ENCODE results near the gene COX6B2.
A peak's percentile ranks its signal among the peaks of the same experiment; 100 is the strongest.

The COX6B2 gene

GRCh38 chr19:55387736-55388497, 33.4 kb upstream of the COX6B2 start:
- Mint-ChIP-seq H3K4me1 (peaks cover 71% of the 10 kb centered on the region), H3K4me3 (peak overlapping the region; percentile 97), H3K9me3 (no peaks in the 10 kb centered on the region), H3K27ac (ENCODE audit: low read depth) (no peak overlapping the region), H3K27me3 (no peaks in the 10 kb centered on the region), H3K36me3 (ENCODE audit: insufficient read depth) (peaks cover 52% of the 10 kb centered on the region)
- ATAC-seq (replicated peaks; ENCODE audit: extremely low read depth, poor library complexity, severe bottlenecking) (no peak), DNase-seq (ENCODE audit: low spot score in 2 of 2) (no peak)

GRCh38 chr19:55386493-55386971, 32.0 kb upstream of the COX6B2 start:
- Mint-ChIP-seq H3K4me3 (peak overlapping the region; percentile 97), H3K4me1 (peaks cover 85% of the 10 kb centered on the region), H3K27ac (ENCODE audit: low read depth) (peak overlapping the region; percentile 99), H3K27me3 (no peaks in the 10 kb centered on the region), H3K36me3 (ENCODE audit: insufficient read depth) (peaks cover 46% of the 10 kb centered on the region), H3K9me3 (no peaks in the 10 kb centered on the region)
- no peak for ATAC-seq (replicated peaks; ENCODE audit: extremely low read depth, poor library complexity, severe bottlenecking)
- no peak for DNase-seq (ENCODE audit: low spot score in 2 of 2)

GRCh38 chr19:55385724-55386492, 31.4 kb upstream of the COX6B2 start, which contains the start of gene RPL28:
TSS of gene RPL28 (plus strand) at chr19:55385932. CDS start at chr19:55386358, 426 bp downstream.
- Mint-ChIP-seq H3K27ac (ENCODE audit: low read depth) (peak within 1 kb of the TSS; percentile 99), H3K36me3 (ENCODE audit: insufficient read depth) (peaks cover 46% of the 10 kb centered on the region), H3K9me3 (no peaks in the 10 kb centered on the region), H3K4me3 (peak within 1 kb of the TSS; percentile 97), H3K4me1 (peaks cover 86% of the 10 kb centered on the region), H3K27me3 (no peaks in the 10 kb centered on the region)
- peak; percentile 99 to 100 for DNase-seq (ENCODE audit: low spot score in 2 of 2)
- peak; percentile 75 for ATAC-seq (replicated peaks; ENCODE audit: extremely low read depth, poor library complexity, severe bottlenecking)

- Mint-ChIP-seq H3K4me3 (peak overlapping the region; percentile 97), H3K27ac (ENCODE audit: low read depth) (peak overlapping the region; percentile 99), H3K27me3 (no peaks in the 10 kb centered on the region), H3K9me3 (no peaks in the 10 kb centered on the region), H3K36me3 (ENCODE audit: insufficient read depth) (peaks cover 42% of the 10 kb centered on the region), H3K4me1 (peaks cover 78% of the 10 kb centered on the region)
- DNase-seq (ENCODE audit: low spot score in 2 of 2) (peak; percentile 92 to 94), ATAC-seq (replicated peaks; ENCODE audit: extremely low read depth, poor library complexity, severe bottlenecking) (peak; percentile 81)
Measured at GRCh38 chr19:55384920-55385723, 30.6 kb upstream of the COX6B2 start.

DNA sequence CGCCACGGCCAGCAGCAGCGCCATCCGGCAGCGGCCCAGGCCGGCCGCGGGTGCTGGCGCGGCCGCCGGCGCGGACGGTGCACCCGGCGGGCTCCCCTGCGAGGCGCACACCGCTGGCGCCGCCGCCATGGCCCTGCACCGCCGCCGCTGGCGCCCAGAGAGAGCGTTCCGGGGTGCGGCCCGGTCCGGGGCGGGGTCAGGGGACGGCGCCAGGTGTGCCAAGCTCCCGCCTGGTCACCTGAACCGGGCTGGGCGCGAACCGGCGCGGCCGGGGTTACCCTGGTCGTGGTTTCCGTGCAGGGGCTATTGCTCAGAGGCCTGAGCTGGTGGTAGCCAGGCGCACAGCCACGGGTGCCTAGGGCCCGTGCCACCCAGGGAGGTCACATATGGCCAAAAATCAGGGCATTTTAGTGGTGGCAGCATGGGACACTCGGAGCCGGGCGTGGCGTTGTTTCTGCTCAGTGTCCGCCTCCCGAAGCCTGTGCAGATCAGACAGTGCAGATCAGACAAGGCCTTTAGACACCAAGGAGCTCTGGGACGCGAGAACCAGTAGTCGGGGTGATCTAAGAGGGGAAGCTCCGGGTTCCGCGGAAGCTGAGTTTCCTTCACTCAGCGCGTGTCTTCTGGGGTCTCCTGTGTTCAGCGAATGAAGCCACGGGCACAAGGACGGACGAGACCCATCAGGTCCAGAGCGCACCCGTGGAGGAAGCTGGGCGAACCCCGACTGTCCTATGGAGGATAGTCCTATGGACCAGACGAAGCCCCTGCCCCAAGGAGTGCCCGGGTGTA, 29.8 kb upstream of the COX6B2 start, which contains the start of gene TMEM238:
Gene TMEM238, minus strand, starts transcription at position 162 of the 789 bp plus-strand sequence. Its CDS starts 33 bp downstream, at position 129.
- peak in 1 of 2 donors; percentile 21 for DNase-seq (ENCODE audit: low spot score in 2 of 2)

DNA sequence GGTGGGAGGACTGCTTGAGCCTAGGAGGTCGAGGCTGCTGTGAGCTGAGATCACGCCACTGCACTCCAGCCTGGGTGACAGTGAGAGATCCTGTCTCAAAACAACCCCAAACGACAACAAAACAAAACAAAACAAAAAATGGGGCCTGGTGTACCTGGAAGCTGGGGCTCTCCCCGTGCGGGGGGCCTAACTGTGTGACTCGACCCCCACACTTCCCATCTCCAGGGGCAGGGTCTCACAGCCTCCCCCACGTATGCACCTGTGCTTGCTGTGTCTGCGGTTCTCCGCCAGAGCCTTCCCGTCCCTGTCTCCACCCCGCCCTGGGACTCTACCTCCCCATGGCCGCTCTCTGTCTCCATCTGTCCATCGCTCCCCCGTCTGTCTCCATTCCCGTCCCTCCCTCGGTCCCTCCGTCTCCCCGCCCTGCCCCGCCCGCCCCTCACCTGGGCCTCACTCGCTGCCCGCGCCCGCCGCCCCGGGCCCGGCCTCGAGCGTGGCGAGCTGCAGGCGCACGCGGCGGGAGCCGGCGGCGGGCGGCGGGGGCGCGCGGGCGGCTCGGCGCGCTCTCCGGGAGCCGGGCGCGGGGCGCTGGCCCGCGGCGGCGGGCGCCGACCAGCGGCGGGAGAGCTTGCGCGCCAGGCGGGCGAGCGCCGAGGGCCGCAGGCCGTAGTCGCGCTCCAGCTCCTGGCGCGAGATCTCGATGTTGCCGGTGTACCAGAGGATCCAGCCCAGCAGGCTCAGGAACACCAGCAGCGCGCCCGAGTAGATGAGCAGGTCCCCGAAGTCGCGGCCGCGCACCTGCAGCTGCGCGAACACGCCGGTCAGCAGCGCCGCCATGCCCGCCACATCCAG, 29.0 kb upstream of the COX6B2 start:
- H3K4me3 Mint-ChIP-seq: peak overlapping the region; percentile 97
- peaks cover 62% of the 10 kb centered on the region for H3K4me1 Mint-ChIP-seq
- peaks cover 31% of the 10 kb centered on the region for H3K36me3 Mint-ChIP-seq (ENCODE audit: insufficient read depth)
- H3K27me3 Mint-ChIP-seq: no peaks in the 10 kb centered on the region
- DNase-seq (ENCODE audit: low spot score in 2 of 2) (no peak), ATAC-seq (replicated peaks; ENCODE audit: extremely low read depth, poor library complexity, severe bottlenecking) (no peak)
- peak overlapping the region; percentile 79 for H3K27ac Mint-ChIP-seq (ENCODE audit: low read depth)
- no peaks in the 10 kb centered on the region for H3K9me3 Mint-ChIP-seq

More for the DNA sequence above, 29.8 kb upstream of the COX6B2 start, which contains the start of gene TMEM238:
- H3K4me3 Mint-ChIP-seq: peak within 1 kb of the TSS; percentile 97
- peaks cover 38% of the 10 kb centered on the region for H3K36me3 Mint-ChIP-seq (ENCODE audit: insufficient read depth)
- H3K4me1 Mint-ChIP-seq: peaks cover 70% of the 10 kb centered on the region
- no peak for ATAC-seq (replicated peaks; ENCODE audit: extremely low read depth, poor library complexity, severe bottlenecking)
- no peaks in the 10 kb centered on the region for H3K9me3 Mint-ChIP-seq
- no peaks in the 10 kb centered on the region for H3K27me3 Mint-ChIP-seq
- H3K27ac Mint-ChIP-seq (ENCODE audit: low read depth): peak within 1 kb of the TSS; percentile 99

DNA sequence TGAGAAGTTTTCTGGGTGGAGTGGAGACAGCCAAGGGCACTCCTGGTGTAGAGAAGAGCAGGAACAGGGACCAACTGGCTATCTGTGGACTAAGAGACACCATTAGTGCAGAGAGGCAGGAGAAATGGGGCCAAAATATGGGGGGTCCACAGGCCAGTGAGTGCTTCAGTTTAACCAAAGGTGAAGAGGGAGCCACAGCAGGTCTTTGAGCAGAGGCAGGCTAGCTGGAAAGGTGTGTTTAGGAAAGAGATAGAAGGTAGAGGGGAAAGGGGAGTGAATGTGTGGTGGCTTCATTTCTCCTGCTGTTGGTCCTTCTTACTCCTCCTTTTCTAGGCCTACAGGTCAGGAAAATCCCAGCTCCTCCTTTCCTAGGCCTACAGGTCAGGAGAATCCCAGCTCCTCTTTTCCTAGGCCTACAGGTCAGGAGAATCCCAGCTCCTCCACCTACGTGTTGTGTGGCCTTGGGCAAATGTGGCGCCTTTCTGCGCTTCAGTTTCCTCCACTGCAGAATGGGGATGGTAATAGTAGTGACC, 28.1 kb upstream of the COX6B2 start:
- H3K36me3 Mint-ChIP-seq (ENCODE audit: insufficient read depth): peaks cover 24% of the 10 kb centered on the region
- peak overlapping the region; percentile 97 for H3K4me3 Mint-ChIP-seq
- H3K4me1 Mint-ChIP-seq: peaks cover 53% of the 10 kb centered on the region
- ATAC-seq (replicated peaks; ENCODE audit: extremely low read depth, poor library complexity, severe bottlenecking) (no peak), DNase-seq (ENCODE audit: low spot score in 2 of 2) (no peak)
- H3K9me3 Mint-ChIP-seq: no peaks in the 10 kb centered on the region
- H3K27me3 Mint-ChIP-seq: no peaks in the 10 kb centered on the region
- H3K27ac Mint-ChIP-seq (ENCODE audit: low read depth): peak overlapping the region; percentile 79

- Mint-ChIP-seq H3K9me3 (no peaks in the 10 kb centered on the region), H3K27ac (ENCODE audit: low read depth) (peak overlapping the region; percentile 79), H3K27me3 (no peaks in the 10 kb centered on the region), H3K4me3 (peak overlapping the region; percentile 97), H3K36me3 (ENCODE audit: insufficient read depth) (peaks cover 20% of the 10 kb centered on the region), H3K4me1 (peaks cover 47% of the 10 kb centered on the region)
- ATAC-seq (replicated peaks; ENCODE audit: extremely low read depth, poor library complexity, severe bottlenecking) (no peak), DNase-seq (ENCODE audit: low spot score in 2 of 2) (no peak)
Measured at GRCh38 chr19:55382013-55382412, 27.5 kb upstream of the COX6B2 start.

DNA sequence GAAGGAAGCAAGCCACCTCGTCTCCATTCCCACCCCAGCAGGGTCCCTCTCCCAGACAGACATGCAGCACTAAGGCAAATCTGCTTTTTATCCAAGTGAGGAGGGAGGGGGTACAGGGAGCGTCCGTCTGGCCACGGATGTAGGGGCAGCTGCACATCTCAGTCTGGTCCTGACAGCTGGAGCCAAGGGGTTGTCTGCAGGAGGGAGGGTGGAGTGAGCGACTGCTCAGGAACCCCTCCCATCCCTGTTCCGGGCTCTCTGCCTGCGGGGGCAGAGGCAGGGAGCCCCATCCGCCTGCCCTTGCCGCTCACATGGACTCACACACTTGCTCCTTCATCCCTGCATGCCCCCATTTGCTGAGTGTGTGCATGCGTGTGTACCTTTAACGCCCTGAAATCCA, 24.7 kb upstream of the COX6B2 start:
- H3K4me1 Mint-ChIP-seq: peaks cover 22% of the 10 kb centered on the region
- no peaks in the 10 kb centered on the region for H3K9me3 Mint-ChIP-seq

GRCh38 chr19:55377356-55378131, 23.0 kb upstream of the COX6B2 start:
- peaks cover 25% of the 10 kb centered on the region for H3K27me3 Mint-ChIP-seq
- no peak for DNase-seq (ENCODE audit: low spot score in 2 of 2)
- ATAC-seq (replicated peaks; ENCODE audit: extremely low read depth, poor library complexity, severe bottlenecking): no peak

More for the DNA sequence above, 24.7 kb upstream of the COX6B2 start:
- H3K4me3 Mint-ChIP-seq: no peak overlapping the region
- peaks cover 2% of the 10 kb centered on the region for H3K36me3 Mint-ChIP-seq (ENCODE audit: insufficient read depth)
- no peak for ATAC-seq (replicated peaks; ENCODE audit: extremely low read depth, poor library complexity, severe bottlenecking)
- H3K27ac Mint-ChIP-seq (ENCODE audit: low read depth): peak overlapping the region; percentile 8
- DNase-seq (ENCODE audit: low spot score in 2 of 2): no peak
- H3K27me3 Mint-ChIP-seq: peaks cover 14% of the 10 kb centered on the region

More at GRCh38 chr19:55377356-55378131, 23.0 kb upstream of the COX6B2 start:
- no peak overlapping the region for H3K4me3 Mint-ChIP-seq
- no peak overlapping the region for H3K27ac Mint-ChIP-seq (ENCODE audit: low read depth)
- peaks cover 19% of the 10 kb centered on the region for H3K4me1 Mint-ChIP-seq
- H3K9me3 Mint-ChIP-seq: no peaks in the 10 kb centered on the region
- peaks cover 2% of the 10 kb centered on the region for H3K36me3 Mint-ChIP-seq (ENCODE audit: insufficient read depth)

Data from central memory CD8-positive, alpha-beta T cell (primary cell).